K562 (cell line): ENCODE measurements around the gene PRRC2C. TPM values are rescaled to one million over a fixed set of nuclear protein-coding genes. Genes with fewer than 3 reads are reported as not detected.

ENCODE experiments used
- E2F3 ChIP-seq: fragments of 250-450 bp; sonication (Bioruptor Pico); IDR thresholded peaks from 2 replicates; pipeline ENCODE4 v1.4.0; 2020; ENCODE audit warnings: mild to moderate bottlenecking
- MBD2 ChIP-seq: sonication (generic); IDR thresholded peaks from 2 replicates; pipeline ENCODE4 v1.6.1; 2016; ENCODE audit warnings: low read depth, borderline replicate concordance
- NFIX ChIP-seq: fragments of 250-450 bp; sonication (Bioruptor Pico); IDR thresholded peaks from 2 replicates; pipeline ENCODE4 v1.4.0; 2020; ENCODE audit warnings: low read depth, mild to moderate bottlenecking, moderate library complexity
- ZNF644 ChIP-seq: fragments of 200-800 bp; sonication (Bioruptor generic); IDR thresholded peaks from 2 replicates; pipeline ENCODE4 v1.6.1; 2016; ENCODE audit warnings: low read depth, missing genetic modification characterization, missing compliant biosample characterization
- polyA plus RNA-seq, 8 experiments: library from polyadenylated mRNA; depleted of rRNA in 4 of 8; stranded (reverse) in 5 of 8; unstranded in 3 of 8; fragments of >200 nt; fragmentation: Nextera tagmentation in 2 of 8; fragmentation: Illumina TruSeq in 1 of 8; extraction: Ambion mirVana in 2 of 8; extraction: Trizol in 1 of 8; gene quantifications; 2 replicates each; pipeline versions ENCODE4 v1.2.1 to v1.2.3, GENCODE V29; 2011 to 2014; ENCODE audit warnings: inconsistent platforms in 1 of 8, missing spikeins in 1 of 8
- total RNA-seq, 7 experiments: library from RNA; depleted of rRNA in 6 of 7; stranded (reverse); fragments of >200 nt in 6 of 7; fragmentation: Illumina TruSeq in 2 of 7; extraction: Trizol in 2 of 7; gene quantifications; 2 replicates each; pipeline versions ENCODE4 v1.2.1 to v1.2.3, GENCODE V29; 2011 to 2021; ENCODE audit warnings: low replicate concordance in 1 of 7
- TF ChIP-seq, protein P1 (sequence below): fragments of 450-650 bp; IDR thresholded peaks from 2 replicates; pipeline ENCODE4 v1.6.1; 2016; ENCODE audit warnings: low read depth
- TF ChIP-seq, protein P2 (sequence below): fragments of 450-650 bp; IDR thresholded peaks from 2 replicates; pipeline ENCODE4 v1.6.1; 2017; ENCODE audit warnings: antibody characterized with exemption
- TF ChIP-seq, protein P3 (sequence below): fragments of 250-450 bp; sonication (Bioruptor Pico); IDR thresholded peaks from 2 replicates; pipeline ENCODE4 v1.5.0; 2021; ENCODE audit warnings: mild to moderate bottlenecking, moderate library complexity

Gene PRRC2C
- total and polyA plus RNA-seq, 9 of the 15 experiments (the other 6 are each of a cell fraction or from before 2014, with no cell fraction given): 61.9 to 237 (median 105) TPM

DNA sequence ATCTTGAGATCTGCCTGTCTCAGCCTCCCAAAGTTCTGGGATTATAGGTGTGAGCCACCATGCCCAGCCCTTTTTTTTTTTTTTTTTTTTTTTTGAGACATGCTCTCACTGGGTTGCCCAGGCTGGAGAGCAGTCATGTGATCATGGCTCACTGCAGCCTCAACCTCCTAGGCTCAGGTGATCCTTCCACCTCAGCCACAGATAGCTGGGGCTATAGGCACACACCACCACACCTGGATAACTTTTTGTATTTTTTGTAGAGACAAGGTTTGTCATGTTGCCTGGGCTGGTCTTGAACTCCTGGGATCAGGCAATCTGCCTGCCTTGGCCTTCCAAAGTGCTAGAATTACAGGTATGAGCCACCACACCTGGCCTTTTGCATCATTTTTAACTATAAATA is 17.7 kb upstream of the PRRC2C start (continued):
- TF ChIP-seq, protein P1, sequence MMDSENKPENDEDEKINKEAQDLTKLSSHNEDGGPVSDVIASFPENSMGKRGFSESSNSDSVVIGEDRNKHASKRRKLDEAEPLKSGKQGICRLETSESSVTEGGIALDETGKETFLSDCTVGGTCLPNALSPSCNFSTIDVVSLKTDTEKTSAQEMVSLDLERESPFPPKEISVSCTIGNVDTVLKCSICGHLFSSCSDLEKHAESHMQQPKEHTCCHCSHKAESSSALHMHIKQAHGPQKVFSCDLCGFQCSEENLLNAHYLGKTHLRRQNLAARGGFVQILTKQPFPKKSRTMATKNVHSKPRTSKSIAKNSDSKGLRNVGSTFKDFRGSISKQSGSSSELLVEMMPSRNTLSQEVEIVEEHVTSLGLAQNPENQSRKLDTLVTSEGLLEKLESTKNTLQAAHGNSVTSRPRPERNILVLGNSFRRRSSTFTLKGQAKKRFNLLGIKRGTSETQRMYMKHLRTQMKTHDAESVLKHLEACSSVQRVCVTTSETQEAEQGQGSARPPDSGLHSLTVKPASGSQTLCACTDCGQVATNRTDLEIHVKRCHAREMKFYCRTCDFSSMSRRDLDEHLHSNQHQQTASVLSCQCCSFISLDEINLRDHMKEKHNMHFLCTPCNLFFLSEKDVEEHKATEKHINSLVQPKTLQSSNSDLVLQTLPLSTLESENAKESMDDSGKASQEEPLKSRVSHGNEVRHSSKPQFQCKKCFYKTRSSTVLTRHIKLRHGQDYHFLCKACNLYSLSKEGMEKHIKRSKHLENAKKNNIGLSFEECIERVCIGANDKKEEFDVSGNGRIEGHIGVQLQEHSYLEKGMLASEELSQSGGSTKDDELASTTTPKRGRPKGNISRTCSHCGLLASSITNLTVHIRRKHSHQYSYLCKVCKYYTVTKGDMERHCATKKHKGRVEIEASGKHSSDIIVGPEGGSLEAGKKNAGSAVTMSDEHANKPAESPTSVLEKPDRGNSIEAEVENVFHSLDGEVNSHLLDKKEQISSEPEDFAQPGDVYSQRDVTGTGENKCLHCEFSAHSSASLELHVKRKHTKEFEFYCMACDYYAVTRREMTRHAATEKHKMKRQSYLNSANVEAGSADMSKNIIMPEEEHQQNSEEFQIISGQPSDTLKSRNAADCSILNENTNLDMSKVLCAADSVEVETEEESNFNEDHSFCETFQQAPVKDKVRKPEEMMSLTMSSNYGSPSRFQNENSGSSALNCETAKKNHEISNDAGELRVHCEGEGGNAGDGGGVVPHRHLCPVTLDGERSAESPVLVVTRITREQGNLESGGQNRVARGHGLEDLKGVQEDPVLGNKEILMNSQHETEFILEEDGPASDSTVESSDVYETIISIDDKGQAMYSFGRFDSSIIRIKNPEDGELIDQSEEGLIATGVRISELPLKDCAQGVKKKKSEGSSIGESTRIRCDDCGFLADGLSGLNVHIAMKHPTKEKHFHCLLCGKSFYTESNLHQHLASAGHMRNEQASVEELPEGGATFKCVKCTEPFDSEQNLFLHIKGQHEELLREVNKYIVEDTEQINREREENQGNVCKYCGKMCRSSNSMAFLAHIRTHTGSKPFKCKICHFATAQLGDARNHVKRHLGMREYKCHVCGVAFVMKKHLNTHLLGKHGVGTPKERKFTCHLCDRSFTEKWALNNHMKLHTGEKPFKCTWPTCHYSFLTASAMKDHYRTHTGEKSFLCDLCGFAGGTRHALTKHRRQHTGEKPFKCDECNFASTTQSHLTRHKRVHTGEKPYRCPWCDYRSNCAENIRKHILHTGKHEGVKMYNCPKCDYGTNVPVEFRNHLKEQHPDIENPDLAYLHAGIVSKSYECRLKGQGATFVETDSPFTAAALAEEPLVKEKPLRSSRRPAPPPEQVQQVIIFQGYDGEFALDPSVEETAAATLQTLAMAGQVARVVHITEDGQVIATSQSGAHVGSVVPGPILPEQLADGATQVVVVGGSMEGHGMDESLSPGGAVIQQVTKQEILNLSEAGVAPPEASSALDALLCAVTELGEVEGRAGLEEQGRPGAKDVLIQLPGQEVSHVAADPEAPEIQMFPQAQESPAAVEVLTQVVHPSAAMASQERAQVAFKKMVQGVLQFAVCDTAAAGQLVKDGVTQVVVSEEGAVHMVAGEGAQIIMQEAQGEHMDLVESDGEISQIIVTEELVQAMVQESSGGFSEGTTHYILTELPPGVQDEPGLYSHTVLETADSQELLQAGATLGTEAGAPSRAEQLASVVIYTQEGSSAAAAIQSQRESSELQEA: no peak
- TF ChIP-seq E2F3 (CRISPR knock-in tag): no peak
- TF ChIP-seq, protein P2, sequence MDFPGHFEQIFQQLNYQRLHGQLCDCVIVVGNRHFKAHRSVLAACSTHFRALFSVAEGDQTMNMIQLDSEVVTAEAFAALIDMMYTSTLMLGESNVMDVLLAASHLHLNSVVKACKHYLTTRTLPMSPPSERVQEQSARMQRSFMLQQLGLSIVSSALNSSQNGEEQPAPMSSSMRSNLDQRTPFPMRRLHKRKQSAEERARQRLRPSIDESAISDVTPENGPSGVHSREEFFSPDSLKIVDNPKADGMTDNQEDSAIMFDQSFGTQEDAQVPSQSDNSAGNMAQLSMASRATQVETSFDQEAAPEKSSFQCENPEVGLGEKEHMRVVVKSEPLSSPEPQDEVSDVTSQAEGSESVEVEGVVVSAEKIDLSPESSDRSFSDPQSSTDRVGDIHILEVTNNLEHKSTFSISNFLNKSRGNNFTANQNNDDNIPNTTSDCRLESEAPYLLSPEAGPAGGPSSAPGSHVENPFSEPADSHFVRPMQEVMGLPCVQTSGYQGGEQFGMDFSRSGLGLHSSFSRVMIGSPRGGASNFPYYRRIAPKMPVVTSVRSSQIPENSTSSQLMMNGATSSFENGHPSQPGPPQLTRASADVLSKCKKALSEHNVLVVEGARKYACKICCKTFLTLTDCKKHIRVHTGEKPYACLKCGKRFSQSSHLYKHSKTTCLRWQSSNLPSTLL: no peak
- TF ChIP-seq MBD2: no peak
- TF ChIP-seq, protein P3, sequence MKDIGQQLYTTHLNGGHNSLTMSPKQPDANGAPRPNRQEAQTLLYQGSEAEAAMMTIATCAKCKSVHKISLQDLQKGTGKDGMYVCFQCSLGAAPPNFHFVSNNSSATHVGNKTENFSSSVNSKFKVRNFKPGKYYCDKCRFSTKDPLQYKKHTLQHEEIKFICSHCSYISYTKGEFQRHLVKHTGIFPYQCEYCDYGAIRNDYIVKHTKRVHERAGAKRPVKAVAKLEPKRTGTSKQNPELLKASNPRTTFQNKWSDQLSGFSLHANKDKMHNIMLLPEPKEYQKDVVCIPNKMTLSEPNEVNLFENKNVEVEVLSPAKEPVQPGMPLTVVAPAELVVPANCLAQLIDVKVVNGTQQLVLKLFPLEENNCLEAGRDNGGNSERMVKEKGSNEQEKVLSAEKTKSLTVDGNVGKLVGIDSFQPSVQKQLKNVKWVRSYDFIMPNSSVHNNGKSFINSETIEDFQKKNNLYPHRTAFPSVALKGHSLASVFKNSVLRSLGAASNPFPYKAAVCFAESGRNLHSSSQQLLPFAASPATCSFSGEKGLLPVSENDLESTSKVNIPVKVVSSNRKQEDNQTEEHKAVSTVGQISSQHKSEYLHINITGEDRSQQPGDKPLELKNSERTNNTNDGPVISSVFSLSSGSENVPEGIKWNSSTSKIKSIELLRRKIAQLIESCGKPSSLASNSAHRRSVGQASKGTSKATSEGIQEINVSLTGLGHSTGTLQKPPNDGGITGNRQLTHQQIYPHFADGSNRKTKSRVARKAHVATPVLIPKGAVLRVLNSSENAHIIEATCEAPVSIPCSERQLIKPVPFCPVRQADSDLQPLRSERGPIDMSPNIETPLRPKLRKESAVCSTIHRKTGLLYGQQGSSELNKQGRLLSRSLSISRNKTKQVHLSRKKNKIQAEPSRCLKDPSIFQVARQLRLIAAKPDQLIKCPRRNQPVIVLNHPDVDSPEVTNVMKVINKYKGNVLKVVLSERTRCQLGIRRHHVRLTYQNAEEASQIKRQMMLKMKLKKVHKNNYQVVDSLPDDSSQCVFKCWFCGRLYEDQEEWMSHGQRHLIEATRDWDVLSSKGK: no peak
- TF ChIP-seq NFIX (CRISPR knock-in tag): no peak
- TF ChIP-seq ZNF644: no peak
